ENCODE measurements around the gene ETF1. TPM values are rescaled to one million over a fixed set of nuclear protein-coding genes. Genes with fewer than 3 reads are reported as not detected.
"Not testable (repeated sequence)": the region's sequence is repeated elsewhere in the genome, so short reads cannot be mapped to it uniquely, and the experiment has no call there.

Gene ETF1
- polyA plus RNA-seq, 3 donors = 34.8 to 71.4 (median 61.6) TPM

GRCh38 chr5:138476918-138477317, 66.1 kb downstream of the ETF1 start:
- no peaks in the 10 kb centered on the region for H3K9me3 Mint-ChIP-seq
- Histone ChIP-seq H3K9ac (ENCODE audit: insufficient read depth, low read length, poor library complexity, severe bottlenecking) (no peak overlapping the region), H2AFZ (ENCODE audit: insufficient read depth, low read depth, low read length, poor library complexity, severe bottlenecking) (no peak overlapping the region), H3K4me1 (ENCODE audit: control insufficient read depth in 1 of 2, insufficient read depth in 2 of 2, low read length in 2 of 2) (no peaks in the 10 kb centered on the region), H3K4me2 (replicated peaks; ENCODE audit: extremely low read depth, low read length, poor library complexity, severe bottlenecking) (no peak overlapping the region), H3K79me2 (ENCODE audit: insufficient read depth, low read length) (no peaks in the 10 kb centered on the region), H3K36me3 (replicated peaks in 1 of 2; ENCODE audit: control insufficient read depth in 1 of 2, insufficient read depth in 2 of 2, low read length in 2 of 2) (no peaks in the 10 kb centered on the region), H4K20me1 (ENCODE audit: insufficient read depth, low read length) (no peaks in the 10 kb centered on the region), H3K27me3 (ENCODE audit: control insufficient read depth in 2 of 2, insufficient read depth in 2 of 2, low read length in 2 of 2) (peaks cover 0 to 8% of the 10 kb centered on the region in 2 donors), H3K9me3 (replicated peaks in 1 of 2; ENCODE audit: control insufficient read depth in 1 of 2, insufficient read depth in 1 of 2, low read length in 2 of 2) (no peaks in the 10 kb centered on the region), H3K4me3 (replicated peaks in 1 of 3; ENCODE audit: low read depth in 2 of 3, low read length in 3 of 3) (no peak overlapping the region), H3K27ac (ENCODE audit: low read depth in 1 of 2, low read length in 2 of 2) (no peak overlapping the region)
- no peak overlapping the region for H3K4me3 Mint-ChIP-seq
- H3K27ac Mint-ChIP-seq = no peak overlapping the region
- peaks cover 7 to 27% (median 15%) of the 10 kb centered on the region in 3 donors for H3K27me3 Mint-ChIP-seq (ENCODE audit: low read depth in 3 of 3)
- intact Hi-C loops (cut with micrococcal nuclease) = no loop called here
- no peaks in the 10 kb centered on the region for H3K4me1 Mint-ChIP-seq
- H3K36me3 Mint-ChIP-seq = no peaks in the 10 kb centered on the region
- no peak for TF ChIP-seq CTCF (IDR thresholded peaks at IDR 0.05)
- DNase-seq = no peak
- WGBS (ENCODE audit: insufficient coverage) = 100% methylated on average over 1 of the region's 7 CpGs

GRCh38 chr5:138473151-138473550, 69.9 kb downstream of the ETF1 start:
- H3K9me3 Mint-ChIP-seq; DNase-seq; H3K9ac ChIP-seq (ENCODE audit: insufficient read depth, low read length, poor library complexity, severe bottlenecking); H3K27ac Mint-ChIP-seq; H3K27me3 ChIP-seq (ENCODE audit: control insufficient read depth in 2 of 2, insufficient read depth in 2 of 2, low read length in 2 of 2); H3K4me1 Mint-ChIP-seq; H3K79me2 ChIP-seq (ENCODE audit: insufficient read depth, low read length); H4K20me1 ChIP-seq (ENCODE audit: insufficient read depth, low read length); H3K4me3 ChIP-seq (replicated peaks in 1 of 3; ENCODE audit: low read depth in 2 of 3, low read length in 3 of 3); H3K4me2 ChIP-seq (replicated peaks; ENCODE audit: extremely low read depth, low read length, poor library complexity, severe bottlenecking); H2AFZ ChIP-seq (ENCODE audit: insufficient read depth, low read depth, low read length, poor library complexity, severe bottlenecking); H3K36me3 ChIP-seq (replicated peaks in 1 of 2; ENCODE audit: control insufficient read depth in 1 of 2, insufficient read depth in 2 of 2, low read length in 2 of 2); intact Hi-C loops (cut with micrococcal nuclease); H3K4me1 ChIP-seq (ENCODE audit: control insufficient read depth in 1 of 2, insufficient read depth in 2 of 2, low read length in 2 of 2); H3K27ac ChIP-seq (ENCODE audit: low read depth in 1 of 2, low read length in 2 of 2); H3K36me3 Mint-ChIP-seq; H3K9me3 ChIP-seq (replicated peaks in 1 of 2; ENCODE audit: control insufficient read depth in 1 of 2, insufficient read depth in 1 of 2, low read length in 2 of 2): not testable (repeated sequence)
- WGBS (ENCODE audit: insufficient coverage) = 95% methylated on average over 4 of the region's 5 CpGs
- H3K4me3 Mint-ChIP-seq = peak overlapping the region in 1 of 2 donors; percentile 21
- peaks cover 9 to 25% (median 13%) of the 10 kb centered on the region in 3 donors for H3K27me3 Mint-ChIP-seq (ENCODE audit: low read depth in 3 of 3)
